GM21619 (cell line): ENCODE results near the gene ARRB2.
"Not testable (repeated sequence)": the region's sequence is repeated elsewhere in the genome, so short reads cannot be mapped to it uniquely, and the experiment has no call there.

ENCODE experiments used
- ATAC-seq: cut with Tn5 transposase; IDR thresholded peaks from one replicate; pipeline ENCODE4 v1.9.1; 2021; ENCODE audit not compliant: unreplicated experiment

Gene ARRB2

DNA sequence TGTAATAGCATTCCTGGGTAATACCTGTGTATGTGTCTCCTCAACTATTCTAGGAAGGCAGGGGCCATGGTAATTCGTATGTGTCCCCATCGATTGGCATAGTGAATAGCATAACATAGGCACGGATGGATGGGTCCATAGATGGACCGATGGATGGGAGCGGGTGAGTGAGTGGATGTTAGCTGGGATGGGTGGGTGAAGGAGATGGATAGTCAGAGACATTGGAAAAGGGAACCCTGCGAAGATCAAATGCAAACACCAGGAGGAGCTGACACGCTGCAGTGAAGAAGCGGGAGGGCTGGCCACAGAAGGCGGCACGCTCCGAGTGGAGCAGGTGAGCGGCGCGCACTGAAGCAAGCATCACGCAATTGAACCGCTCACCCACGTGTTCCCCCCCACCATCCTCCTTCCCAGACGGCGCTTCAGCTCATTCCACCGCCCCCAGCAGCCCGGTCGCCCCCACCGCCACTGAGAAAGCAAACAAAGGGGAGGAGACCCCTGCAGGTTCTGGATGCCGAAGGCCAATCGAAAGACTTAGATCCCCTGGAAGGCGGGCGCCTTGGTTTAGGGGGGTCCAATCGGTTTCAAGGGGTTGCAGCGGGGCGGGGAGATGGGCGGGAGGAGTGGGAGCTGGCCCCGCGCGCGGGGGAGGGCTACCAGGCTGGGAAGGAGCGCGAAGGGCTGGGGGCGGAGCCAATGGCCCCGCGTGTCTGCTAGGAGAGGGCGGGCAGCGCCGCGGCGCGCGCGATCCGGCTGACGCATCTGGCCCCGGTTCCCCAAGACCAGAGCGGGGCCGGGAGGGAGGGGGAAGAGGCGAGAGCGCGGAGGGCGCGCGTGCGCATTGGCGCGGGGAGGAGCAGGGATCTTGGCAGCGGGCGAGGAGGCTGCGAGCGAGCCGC, at the start of gene ARRB2:
Gene ARRB2 (plus strand): TSS at position 839 of the 899 bp plus-strand sequence. CDS start 90 bp downstream, outside the sequence.
- peak; percentile 67 for ATAC-seq

DNA sequence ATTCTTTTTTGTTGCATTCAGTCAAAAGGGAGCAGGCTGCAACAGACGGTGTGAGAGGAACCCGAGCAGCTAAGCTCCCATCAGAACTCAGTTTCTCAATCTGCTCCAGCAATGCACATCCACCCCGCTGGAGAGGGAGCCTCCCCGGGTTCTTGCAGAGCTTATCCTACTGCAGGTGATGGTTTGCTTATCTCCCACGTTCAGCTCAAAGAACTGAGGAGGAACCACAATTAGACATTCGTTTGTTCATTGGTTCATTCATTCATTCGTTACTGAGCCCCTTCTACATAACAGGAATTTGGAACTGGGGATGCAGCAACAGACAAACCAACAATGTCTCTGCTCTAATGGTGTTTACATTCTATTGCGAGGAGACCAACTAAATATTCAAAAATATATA, 46.7 kb upstream of the ARRB2 start:
- ATAC-seq = no peak

GRCh38 chr17:4664230-4664629, 46.2 kb upstream of the ARRB2 start:
- ATAC-seq = no peak

- ATAC-seq = no peak
Measured at GRCh38 chr17:4665027-4665426, 45.4 kb upstream of the ARRB2 start.

GRCh38 chr17:4666296-4666695, 44.1 kb upstream of the ARRB2 start:
- no peak for ATAC-seq

- no peak for ATAC-seq
Measured at GRCh38 chr17:4667166-4667565, 43.3 kb upstream of the ARRB2 start.

DNA sequence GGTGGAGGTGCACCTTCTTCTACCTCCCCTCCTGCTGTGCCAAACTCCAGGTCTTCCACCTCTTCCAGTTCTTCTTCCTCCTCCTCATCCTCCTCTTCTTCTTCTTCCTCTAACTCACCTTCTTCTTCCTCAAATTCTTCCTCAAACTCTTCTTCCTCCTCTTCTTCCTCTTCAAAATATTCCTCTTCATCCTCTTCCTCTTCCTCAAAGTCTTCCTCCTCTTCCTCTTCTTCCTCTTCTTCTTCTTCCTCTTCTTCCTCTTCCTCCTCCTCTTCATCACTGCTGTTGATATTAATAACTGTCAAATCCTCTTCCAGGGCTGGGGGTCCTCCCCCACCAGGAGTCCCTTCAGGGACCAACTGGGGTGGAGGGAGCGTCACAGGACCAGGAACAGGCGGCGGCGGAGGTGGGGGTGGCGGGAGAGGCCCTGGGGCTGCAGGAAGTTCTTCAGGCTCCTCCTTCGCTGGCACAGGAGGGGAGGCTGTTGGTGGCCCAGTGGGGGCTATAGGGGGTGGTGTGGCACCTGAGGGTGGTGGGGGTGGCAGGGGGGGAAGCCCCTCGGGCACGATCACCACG, 38.3 kb upstream of the ARRB2 start:
- no peak for ATAC-seq

GRCh38 chr17:4672751-4673150, 37.7 kb upstream of the ARRB2 start:
- ATAC-seq = no peak

DNA sequence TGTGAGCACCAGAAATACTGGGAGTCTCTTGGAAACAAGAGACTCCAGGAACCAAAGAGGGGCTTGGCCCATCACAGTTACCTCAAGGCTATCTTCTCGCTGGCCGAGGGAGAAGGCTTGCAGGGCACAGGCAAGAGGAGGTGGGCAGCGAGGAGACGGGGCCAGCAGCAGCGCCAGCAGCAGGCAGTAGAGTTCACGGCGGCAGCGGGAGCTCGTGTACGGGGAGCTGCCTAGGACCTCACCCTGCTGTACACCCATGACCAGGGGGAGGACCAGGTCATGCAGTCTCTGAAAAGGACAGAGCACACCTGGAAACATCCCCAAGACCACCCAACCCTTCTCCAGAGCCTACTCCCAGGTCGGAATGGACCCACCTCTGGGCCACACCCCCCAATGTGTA, 37.3 kb upstream of the ARRB2 start:
- ATAC-seq = no peak

DNA sequence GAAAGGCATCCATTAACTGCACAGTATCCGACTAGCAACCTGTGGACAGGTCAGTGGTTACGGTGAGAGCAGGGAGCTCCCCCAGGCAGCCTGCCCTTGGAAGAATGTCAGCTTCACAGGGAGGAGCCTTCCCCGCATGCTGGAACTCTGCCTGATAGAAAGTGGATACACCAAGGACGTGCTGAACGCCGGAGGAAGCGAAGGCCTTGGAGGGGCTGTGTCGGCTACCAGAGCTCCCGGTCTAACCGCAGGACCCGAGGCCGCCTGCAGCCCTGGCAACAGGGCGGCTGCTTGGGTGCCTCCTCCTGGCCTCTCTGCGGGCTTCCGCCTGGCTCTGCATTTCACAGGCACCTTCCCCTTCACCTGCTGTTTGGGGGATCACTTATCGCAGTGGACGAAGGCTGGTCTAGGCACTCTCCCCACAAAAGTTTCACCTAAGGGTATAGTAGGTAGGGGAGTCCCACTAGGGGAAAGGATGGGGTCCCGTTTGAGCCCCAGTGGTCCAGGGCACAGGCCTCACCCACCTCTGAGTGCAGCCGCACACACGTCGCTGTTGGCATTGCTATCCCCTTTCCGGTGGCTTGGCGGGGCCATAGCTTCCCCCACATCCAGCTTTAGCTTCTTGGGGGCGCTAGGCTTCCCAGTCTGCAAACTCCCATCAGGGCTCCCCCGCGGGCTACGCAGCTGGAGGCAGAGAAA, 36.3 kb upstream of the ARRB2 start:
- ATAC-seq = no peak

GRCh38 chr17:4674685-4674998, 35.8 kb upstream of the ARRB2 start:
- ATAC-seq = no peak

GRCh38 chr17:4675791-4676190, 34.6 kb upstream of the ARRB2 start:
- no peak for ATAC-seq

DNA sequence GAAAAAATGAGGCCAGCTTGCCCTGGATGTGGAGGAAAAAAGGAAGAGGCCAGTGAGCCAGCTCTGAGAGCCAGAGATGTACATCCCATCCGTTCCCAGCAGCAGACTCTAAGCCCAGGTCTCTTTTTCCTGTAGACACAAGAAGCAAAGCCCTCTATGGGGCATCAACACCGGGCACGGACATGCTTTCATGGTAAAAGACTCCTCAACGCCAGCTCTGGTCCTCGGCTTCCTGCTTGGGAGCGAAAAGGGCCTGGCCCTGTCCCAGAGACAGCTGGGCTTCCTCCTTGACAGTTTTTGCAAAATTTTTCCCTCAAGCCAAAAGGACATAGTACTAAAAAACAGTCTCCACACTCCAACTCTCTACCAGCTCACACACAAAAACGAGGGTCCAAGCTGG, 33.6 kb upstream of the ARRB2 start:
- no peak for ATAC-seq

GRCh38 chr17:4678448-4679026, 31.9 kb upstream of the ARRB2 start:
- ATAC-seq = no peak

DNA sequence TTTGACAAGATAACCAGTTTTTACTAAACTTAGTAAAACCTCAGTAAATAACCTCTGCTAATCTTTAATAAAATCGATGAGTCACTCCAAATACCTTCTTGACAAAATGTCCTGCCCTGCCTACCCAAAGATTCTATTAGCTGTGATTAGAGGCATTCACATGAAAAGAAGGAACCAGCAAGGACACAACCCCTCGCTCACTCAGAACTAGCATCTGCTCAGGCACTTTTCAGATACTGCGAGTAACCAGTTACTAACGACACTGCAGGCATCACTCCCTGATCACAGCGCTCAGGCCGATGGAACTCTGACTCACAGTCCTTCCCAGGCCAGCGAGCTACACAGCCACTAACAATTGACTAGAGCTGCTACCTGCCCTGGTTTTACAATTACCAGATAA, 30.8 kb upstream of the ARRB2 start:
- no peak for ATAC-seq

DNA sequence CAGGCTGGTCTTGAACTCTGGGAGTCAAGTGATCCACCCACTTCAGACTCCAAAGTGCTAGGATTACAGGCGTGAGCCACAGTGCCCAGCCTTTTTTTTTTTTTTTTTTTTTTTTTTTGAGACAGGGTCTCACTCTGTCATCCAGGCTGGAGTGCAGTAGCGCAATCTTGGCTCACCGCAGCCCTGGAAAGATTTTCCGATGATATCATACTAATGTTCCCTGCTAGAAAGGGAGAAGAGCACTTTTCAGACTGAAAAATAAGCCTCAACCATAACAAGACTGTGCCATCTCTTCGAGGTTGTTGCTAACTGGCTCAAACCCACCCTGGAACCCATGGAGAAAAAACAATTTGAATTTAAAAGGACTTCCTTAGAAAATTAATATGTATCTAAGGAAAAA, 26.7 kb upstream of the ARRB2 start:
- ATAC-seq = not testable (repeated sequence)

GRCh38 chr17:4689872-4690271, 20.6 kb upstream of the ARRB2 start:
- not testable (repeated sequence) for ATAC-seq

DNA sequence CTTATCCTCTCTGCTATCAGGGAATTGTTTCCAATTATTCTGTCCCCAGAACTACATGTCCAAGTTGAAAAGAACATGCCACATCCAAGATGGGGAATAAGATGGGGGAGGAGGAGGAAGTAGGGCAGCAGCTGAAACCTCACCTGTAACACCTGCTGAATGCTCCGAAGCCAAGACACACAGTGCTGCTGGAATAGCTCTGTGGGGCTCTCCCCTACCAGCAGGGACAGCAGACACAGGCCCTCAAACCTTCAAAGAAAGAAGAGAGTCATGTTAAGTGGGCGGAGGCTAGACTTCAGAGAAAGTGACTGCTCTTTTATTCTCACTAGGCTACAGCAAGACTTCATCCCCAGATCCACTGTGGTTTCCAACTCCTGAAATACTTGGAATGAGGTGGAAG, 19.7 kb upstream of the ARRB2 start:
- no peak for ATAC-seq

DNA sequence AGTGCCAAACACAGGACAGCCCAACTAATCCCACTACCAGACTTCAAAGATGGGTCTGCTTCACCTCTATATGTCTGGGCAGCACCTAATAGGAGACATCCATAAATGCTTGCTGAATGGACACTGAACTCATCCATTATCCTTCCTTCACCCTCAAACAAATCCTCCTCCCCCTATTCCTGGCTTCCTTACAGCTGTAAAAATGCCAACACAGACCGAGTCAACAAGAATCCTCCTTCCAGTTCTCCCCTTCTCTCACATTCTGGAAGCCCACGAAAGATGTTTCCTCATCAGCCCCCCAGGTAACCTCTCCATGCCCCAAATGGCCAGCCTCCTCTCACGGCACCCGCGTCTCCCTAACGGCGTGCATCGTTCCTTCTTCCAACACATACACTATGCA, 18.7 kb upstream of the ARRB2 start:
- no peak for ATAC-seq

DNA sequence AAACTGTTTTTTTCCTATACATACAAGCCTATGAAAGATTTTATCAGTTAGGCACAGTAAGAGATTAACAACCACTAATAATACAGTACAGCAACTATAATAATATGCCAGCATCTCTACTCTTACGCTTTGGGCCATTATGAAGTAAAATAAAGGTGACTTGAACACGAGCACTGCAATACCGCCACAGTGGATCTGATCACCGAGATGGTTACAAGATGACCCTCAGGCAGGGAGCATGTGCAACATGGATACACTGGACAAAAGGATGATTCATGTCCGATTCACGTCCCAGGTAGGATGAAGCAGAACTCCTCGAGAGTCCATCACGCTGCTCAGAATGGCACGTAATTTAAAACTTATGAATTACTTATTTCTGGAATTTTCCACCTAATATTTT, 17.0 kb upstream of the ARRB2 start:
- ATAC-seq = no peak

DNA sequence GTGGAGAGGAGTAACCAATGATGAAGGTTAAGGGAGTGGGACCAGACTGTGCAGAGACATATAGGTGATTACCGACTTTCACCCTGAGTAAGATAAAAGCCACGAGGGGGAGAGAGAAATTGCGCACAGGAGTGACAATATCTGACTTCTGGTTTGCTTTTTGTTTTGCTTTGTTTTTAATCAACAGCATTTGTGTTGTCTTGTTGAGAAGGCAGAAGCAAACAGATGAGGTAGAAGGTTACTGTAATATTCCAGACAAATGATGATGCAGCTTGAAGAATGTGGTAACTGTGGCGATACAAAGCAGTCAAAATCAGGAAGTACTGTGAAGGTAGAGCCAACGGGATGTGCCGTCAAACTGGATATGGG, 14.0 kb upstream of the ARRB2 start:
- no peak for ATAC-seq
